ENCODE data around the gene RNF167. TPM values are rescaled to one million over a fixed set of nuclear protein-coding genes. Genes with fewer than 3 reads are reported as not detected.

The RNF167 gene
- total and polyA plus RNA-seq, 2 of the 13 experiments (the other 11 are each of a cell fraction or from before 2014, with no cell fraction given), result 44.1 to 45.4 TPM

GRCh38 chr17:4908711-4909496 is 31.2 kb upstream of the RNF167 start (continued):
- no peak for TF ChIP-seq BCL3 (CRISPR knock-in tag; IDR thresholded peaks at IDR 0.05)
- TF ChIP-seq ZKSCAN8 (CRISPR knock-in tag; IDR thresholded peaks at IDR 0.05; ENCODE audit: borderline replicate concordance), result no peak; the same call in 1 of the 2 replicates
- TF ChIP-seq TCF7L2 (IDR thresholded peaks at IDR 0.05; ENCODE audit: low read depth, low read length), result no peak
- TF ChIP-seq ZNF383 (CRISPR knock-in tag; IDR thresholded peaks at IDR 0.05; ENCODE audit: borderline replicate concordance), result no peak
- TF ChIP-seq HDAC6 (IDR thresholded peaks at IDR 0.05; ENCODE audit: low read depth, low read length), result no peak
- peak; percentile 63; the same call in 1 of the 2 replicates for TF ChIP-seq ZNF441 (CRISPR knock-in tag; IDR thresholded peaks at IDR 0.05; ENCODE audit: borderline replicate concordance)
- TF ChIP-seq ZKSCAN5 (CRISPR knock-in tag; IDR thresholded peaks at IDR 0.05), result no peak

- Histone ChIP-seq H3K27me3 (ENCODE audit: control insufficient read depth in 1 of 2, insufficient read depth in 2 of 2, low read length in 2 of 2) (no peaks in the 10 kb centered on the region), H3K36me3 (replicated peaks in 1 of 2; ENCODE audit: control insufficient read depth in 1 of 2, insufficient read depth in 2 of 2, low read length in 2 of 2) (no peaks in the 10 kb centered on the region), H3K4me1 (ENCODE audit: insufficient read depth, low read length) (peaks cover 46% of the 10 kb centered on the region), H3K27ac (ENCODE audit: extremely low read length, insufficient read depth, low read length) (peak overlapping the region; percentile 42), H3K79me2 (ENCODE audit: insufficient read depth, low read length) (no peaks in the 10 kb centered on the region), H3K4me3 (replicated peaks in 1 of 3; ENCODE audit: insufficient read depth in 1 of 3, low read depth in 2 of 3, low read length in 3 of 3) (peak overlapping the region in 1 of 3 experiments; percentile 22; a peak in 2 of 6 replicates), H3K9ac (ENCODE audit: insufficient read depth, low read depth, low read length) (peak overlapping the region; percentile 23; the same call in 1 of the 2 replicates), H2AFZ (ENCODE audit: low read length) (peak overlapping the region; percentile 6), H3K4me2 (ENCODE audit: low read depth, low read length) (peak overlapping the region; percentile 54), H4K20me1 (ENCODE audit: insufficient read depth, low read length) (no peaks in the 10 kb centered on the region), H3K9me3 (ENCODE audit: low read length) (no peaks in the 10 kb centered on the region)
- intact Hi-C loops (cut with micrococcal nuclease; ENCODE audit: unreplicated experiment) (no loop called here), in situ Hi-C loops (cut with HindIII; ENCODE audit: extremely low pct_ligation_motif_present, low pct_unique_long_range_greater_than_20kb) (no loop called here)
- WGBS (ENCODE audit: low lambda C conversion rate), result 0% methylated on average over 1 of the region's 1 CpG
- BruUV-seq (replicated peaks), result no TSS peak
- peak; percentile 63 for DNase-seq (ENCODE audit: low spot score)
- no peak; the same call in none of the 3 replicates for ATAC-seq
- ChIA-PET CTCF (ENCODE audit: low intra/inter-chr PET ratio, low total read pairs) (no interaction called here), POLR2A (interaction anchor here (0.8 to 2.6 kb wide), 2 partner anchors 26 to 53 kb away, joined by 3 to 12 read pairs; partner anchors contain the start of genes RNF167, SLC25A11 and SPAG7)
- peak; percentile 68 for FAIRE-seq
- TF ChIP-seq CREB3 (CRISPR knock-in tag; IDR thresholded peaks at IDR 0.05) (no peak), HNF1A (IDR thresholded peaks at IDR 0.05; ENCODE audit: low read depth) (no peak), HNF1A (CRISPR knock-in tag; IDR thresholded peaks at IDR 0.05; ENCODE audit: borderline replicate concordance) (no peak), PBX2 (CRISPR knock-in tag; IDR thresholded peaks at IDR 0.05) (no peak), AKAP8 (CRISPR knock-in tag; IDR thresholded peaks at IDR 0.05) (no peak), ZNF326 (CRISPR knock-in tag; IDR thresholded peaks at IDR 0.05; ENCODE audit: borderline replicate concordance) (no peak), HNF4A (CRISPR knock-in tag; IDR thresholded peaks at IDR 0.05) (peak; percentile 75)
These were observed 26.1 kb upstream of the RNF167 start for GRCh38 chr17:4913994-4914393.

Measured in HepG2 (cell line).